GM21526 (cell line): ENCODE data around the gene SEC63.
"Not testable (repeated sequence)": the region's sequence is repeated elsewhere in the genome, so short reads cannot be mapped to it uniquely, and the experiment has no call there.

ENCODE experiments used
- ATAC-seq: cut with Tn5 transposase; IDR thresholded peaks from one replicate; pipeline ENCODE4 v1.9.1; 2021; ENCODE audit warnings: moderate library complexity; ENCODE audit not compliant: unreplicated experiment, low FRiP score

SEC63 gene

DNA sequence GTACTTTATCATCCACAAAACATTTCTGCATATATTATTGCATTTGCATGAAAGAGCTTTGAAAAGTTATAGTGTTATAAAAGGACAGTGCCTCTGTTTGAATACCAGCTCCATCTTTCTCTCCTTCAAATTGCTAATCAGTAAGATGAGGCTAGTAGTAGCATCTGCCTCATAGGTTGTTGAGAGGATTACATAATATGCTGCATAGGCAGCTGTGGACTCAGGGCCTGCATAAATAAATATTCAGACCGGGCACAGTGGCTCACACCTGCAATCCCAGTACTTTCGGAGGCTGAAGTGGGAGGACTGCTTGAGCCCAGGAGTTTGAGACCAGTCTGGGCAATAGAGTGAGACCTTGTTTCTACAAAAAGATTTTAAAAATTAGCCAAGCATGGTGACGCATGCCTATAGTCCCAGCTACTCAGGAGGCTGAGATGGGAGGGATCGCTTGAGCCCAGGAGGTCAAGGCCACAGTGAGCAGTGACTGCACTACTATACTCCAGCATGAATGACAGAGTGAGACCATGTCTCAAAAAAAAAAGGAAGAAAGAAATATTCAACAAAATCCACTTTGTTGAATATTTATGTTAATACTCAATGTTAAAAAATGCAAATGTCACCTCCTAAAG lies 18.3 kb upstream of the SEC63 start:
- no peak for ATAC-seq

DNA sequence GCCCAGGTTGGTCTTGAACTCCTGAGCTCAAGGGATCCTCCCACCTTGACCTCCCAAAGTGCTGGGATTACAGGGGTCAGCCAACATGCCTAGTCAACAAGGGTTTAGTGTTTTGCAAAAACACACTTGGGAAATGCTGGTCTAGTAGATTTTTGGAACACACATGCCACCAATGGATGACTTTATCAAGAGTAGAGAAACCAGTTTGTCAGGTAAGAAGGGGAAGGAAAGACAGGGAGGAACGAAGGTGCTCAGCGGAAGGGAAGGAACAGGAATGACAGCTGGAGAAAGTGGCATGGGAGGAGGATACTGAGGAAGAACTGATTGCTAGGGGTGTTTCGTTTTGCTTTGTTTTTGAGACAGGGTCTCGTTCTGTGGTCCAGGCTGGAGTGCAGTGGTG lies 15.6 kb upstream of the SEC63 start:
- no peak for ATAC-seq

DNA sequence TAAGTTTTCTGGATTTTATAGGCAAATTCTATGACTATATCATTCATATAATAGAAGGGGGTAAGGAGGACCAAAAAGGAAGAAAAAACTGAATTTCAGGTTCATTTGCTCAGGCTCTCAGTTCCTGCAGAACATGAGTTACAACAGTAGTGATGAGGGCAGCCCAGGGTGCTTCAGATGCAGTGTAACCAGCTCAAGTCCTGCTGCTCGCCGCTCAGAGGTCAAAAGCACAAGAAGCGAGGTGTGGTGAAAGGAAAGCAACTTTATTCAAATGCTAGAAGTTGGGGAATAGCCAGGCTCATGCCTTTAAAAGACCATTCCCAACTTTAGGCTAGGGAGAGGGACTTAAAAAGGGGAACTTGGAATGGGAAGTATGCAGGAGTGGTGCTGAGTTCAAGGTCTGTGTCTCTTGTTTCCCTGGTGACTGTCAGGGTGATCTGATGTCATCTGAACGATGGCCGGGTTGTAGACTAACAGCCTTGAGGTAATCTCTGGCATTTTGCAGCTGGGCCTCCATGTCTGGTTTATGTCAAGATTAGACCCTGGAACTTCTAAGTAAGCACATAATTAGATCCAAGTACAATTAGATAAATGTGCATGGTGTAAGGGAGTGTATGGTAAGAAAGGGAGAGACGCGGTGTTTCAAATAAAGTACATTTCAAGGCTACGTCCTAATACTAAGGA lies 14.5 kb upstream of the SEC63 start:
- ATAC-seq, result no peak

DNA sequence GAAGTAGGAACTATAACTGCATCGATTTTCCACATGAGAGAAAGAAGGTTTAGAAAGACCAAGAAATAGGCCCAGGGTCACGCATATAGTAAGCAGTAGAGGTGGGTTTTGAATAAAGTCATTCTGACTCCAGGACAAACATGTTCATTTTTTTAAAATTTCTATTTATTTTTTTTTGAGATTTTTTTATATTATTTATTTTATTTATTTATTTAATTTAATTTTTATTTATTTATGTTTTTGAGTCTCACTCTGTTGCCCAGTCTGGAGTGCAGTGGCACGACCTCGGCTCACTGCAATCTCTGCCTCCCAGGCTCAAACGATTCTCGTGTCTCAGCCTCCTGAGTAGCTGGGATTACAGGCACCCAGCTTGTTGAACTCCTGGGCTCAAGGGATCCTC lies 13.2 kb upstream of the SEC63 start:
- no peak for ATAC-seq

DNA sequence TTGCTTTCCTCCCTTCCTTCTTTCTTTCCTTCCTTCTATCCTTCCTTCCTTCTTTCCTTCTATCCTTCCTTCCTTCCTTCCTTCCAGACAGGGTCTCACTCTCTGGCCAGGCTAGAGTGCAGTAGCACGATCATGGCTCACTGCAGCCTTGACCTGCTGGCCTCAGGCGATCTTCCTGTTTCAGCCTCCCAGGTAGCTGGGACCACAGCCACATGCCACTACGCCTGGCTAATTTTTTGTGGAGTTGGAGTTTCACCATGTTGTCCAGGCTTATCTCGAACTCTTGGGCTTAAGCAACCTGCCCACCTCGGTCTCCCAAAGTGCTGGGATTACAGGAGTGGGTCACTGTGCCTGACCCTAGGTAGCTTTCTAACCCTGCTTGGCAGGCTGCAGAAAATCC lies 12.2 kb upstream of the SEC63 start:
- no peak for ATAC-seq

DNA sequence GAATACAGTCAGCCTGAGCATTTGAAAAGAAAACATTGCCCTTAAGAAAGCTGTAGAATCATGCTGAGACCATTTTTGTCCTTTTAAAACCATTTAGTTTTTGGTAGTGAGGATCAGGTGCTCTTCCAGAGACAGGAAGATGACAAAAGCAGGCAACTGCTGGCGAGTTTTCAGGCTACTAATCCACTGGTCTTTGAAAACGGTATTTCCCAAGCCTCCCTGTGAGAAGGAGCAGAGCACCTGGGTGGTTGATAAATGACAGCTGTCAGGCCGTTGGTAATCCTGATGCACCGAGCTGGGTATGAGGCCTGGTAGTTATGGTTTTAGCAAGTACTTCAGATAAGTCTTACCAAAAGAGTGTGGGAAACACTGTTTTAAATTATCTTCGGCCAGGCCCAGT lies 10.1 kb upstream of the SEC63 start:
- no peak for ATAC-seq

DNA sequence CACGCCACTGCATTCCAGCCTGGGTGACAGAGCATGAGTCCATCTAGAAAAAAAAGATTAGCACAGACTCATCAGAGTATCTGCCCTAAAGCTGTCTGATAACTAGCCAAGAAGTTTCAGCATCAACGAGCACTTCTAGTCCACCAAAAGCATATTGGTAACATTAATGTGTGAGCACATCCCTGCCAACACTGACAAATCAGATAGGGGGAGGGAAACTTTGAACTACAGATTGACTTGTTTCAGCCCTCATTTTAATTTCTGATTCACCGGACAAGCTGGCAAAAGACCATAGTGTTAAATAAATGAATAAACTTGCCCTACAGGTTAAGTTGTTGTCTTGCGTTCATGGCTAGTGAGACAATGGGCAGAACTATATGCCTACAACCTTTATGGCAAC lies 7.7 kb upstream of the SEC63 start:
- no peak for ATAC-seq

DNA sequence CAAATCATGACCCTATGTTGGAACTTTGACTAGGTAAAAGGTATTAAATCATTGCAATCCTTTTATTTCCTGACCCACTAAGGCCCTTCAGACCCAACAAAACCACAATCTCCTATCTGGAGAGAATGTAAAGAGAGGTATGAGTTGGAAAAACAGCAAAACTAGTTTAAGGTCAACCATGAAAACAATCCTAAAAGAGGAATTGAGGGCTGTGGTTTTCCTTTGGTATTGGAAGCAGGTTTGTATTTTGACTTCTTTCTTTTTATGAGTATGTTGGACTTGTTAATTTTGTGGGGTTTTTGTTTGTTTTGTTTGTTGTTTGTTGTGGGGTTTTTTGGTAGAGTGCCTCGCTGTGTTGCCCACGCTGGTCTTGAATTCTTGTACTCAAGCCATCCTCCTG lies 4.7 kb upstream of the SEC63 start:
- ATAC-seq, result no peak

DNA sequence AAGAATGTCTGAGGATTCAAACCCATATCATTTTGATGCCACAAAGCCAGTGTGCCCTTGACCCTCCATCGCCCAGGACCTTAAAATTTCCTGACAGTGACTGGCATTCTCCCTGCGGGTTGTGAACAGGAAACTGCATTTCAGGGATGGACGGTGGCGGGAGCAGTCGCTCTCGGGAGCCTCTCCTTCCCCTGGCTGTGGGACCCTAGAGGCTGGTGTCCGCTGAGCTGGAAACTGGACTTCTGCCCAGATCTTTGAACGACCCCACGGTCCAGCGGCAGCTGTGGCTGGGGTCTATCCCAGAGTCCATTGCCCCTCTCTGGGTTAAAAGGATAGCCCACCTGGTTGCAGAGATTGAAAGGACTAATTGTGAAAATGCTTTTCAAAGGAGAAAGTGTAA lies 1.4 kb upstream of the SEC63 start:
- no peak for ATAC-seq

DNA sequence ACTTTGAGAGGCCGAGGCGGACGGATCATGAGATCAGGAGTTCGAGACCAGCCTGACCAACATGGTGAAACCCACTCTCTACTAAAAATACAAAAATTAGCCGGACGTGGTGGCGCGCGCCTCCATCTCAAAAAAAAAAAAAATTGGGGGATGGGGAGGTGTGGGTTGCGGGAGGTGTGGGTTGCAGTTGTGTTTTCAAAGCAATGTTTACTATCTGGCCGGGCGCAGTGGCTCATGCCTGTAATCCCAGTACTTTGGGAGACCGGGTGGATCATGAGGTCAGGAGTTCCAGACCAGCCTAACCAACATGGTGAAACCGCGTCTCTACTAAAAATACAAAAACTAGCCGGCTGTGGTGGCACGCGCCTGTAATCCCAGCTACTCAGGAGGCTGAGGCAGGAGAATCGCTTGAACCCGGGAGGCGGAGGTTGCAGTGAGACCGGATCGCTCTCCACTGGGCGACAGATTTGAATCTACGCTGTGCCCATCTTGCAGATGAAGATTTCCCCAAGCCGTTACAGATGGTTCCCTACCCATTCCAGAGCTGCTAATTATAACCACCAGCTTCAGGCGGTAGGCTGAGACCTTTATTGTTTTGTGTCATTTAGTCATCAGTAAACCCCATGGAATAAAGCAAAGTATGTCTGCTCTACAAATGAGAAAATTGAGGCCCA lies 818 bp upstream of the SEC63 start:
- ATAC-seq, result not testable (repeated sequence)

DNA sequence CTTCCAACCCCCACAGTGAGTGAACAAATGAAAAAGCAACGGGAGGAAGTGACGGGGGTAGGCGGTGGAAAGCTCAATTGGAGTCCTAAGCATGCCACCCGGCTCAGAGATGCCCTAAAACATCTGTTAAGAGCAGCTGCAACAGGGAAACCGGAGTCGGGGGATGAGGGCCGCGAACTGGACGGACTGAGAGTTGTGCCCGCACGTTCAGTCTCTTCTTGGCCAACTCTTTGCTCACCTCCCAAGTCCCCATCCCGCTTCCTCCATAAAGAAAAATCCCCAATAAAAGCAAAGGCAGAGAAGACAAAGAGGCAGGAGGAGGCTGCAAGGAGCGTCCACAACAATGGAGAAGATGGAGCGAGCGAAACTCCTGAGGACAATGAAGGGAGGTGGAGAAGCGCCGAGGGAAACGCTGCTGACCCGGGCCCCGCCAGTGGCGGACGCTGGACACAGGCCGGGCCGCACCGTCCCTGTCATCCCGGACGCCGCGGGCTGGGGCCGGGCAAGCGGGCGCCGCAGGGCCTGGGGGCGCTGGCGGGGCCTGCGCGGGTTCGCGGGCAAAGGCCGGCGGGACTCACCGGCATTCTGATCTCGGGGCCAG lies 600 bp downstream of the SEC63 start:
- peak; percentile 37 for ATAC-seq

DNA sequence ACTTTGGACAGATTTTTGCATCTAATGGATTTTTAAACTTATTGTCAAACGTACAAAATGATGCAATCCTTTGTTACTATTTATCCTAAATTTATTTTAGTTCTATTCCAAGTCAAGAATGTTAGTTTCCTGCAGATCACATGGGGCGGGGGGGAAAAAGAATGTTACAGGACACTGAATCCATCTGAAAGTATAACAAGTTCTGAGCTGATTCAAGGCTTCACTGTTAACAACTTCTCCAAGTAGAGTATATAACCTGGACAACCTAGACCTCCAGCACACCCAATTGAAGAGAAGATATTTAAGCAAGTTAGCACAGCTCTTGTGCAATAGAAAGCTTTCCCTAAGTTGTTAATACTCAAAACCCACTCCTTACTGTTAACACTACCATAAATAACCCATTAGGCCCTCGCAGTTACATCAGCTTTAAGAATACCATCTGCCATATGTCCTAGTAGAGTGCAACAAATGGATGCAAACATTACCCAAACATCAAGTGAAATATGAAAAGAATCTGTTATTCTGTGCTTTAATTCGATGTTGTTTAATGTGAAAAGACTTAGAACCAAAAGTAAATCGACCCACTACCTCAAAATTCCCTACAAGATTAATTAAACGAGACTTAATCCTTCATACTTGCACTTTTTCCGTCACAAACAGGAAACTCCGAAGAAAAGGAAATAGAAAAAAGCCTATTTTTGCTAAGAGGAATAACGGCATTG lies 1.3 kb downstream of the SEC63 start:
- no peak for ATAC-seq

DNA sequence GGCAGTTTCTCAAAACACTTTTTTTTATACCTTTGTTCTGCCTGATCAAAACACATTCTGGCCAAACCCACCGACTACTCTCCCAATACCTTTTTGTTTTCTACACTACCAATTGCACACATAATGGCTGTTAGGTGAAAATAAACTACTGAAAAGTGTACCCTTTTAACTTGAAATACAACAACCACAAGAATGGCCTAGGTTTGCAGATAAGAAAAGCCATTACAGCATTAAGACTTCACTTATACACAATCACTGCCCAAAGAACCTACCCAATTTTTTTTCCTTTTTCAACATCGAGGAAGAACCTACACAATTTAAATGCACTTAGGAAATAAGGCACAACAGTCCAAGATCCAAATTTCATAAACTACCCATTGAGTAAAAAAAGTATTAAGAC lies 1.8 kb downstream of the SEC63 start:
- ATAC-seq, result no peak

DNA sequence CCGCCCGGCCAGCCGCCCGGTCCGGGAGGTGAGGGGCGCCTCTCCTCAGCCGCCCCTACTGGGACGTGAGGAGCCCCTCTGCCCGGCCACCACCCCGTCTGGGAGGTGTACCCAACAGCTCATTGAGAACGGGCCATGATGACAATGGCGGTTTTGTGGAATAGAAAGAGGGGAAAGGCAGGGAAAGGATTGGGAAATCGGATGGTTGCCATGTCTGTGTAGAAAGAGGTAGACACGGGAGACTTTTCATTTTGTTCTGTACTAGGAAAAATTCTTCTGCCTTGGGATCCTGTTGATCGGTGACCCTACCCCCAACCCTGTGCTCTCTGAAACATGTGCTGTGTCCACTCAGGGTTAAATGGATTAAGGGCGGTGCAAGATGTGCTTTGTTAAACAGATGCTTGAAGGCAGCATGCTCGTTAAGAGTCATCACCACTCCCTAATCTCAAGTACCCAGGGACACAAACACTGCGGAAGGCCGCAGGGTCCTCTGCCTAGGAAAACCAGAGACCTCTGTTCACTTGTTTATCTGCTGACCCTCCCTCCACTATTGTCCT lies 4.1 kb downstream of the SEC63 start:
- ATAC-seq, result not testable (repeated sequence)

DNA sequence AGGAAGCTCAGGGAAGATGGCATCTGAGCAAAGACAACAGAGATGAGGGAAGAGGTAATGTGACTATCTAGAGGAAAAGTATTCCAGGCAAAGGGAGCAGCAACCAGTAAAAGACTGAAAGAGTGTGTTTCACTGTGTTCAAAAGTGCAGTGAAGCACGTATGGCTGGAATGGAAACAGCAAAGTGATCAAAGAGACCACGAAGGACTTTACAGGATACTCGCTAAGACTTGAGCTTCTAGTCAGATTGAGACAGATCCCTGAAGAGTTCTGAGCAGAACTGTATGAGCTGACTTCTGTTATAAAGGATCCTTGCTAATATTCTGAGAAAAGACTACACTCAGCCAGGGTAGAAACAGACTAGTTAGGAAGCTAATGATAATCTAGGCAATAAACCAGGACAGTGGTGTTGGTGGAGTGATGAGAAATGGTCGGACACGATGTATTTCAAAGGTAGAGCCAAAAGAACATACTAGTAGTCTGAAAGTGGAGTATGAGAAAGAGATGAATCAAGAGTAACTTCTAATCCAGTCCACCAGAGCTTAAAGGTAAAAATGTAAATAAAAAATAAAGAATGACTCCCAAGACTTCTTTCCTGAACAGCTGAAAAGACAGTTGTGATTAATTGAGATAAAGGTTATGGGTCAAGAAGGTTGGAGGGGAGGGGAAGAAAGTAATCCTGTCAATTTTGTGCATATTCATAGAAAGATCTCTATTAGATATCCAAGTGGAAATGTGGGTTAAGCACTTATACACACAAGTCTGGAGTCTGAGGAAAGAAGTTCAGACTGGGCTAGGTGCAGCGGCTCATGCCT lies 14.2 kb downstream of the SEC63 start:
- no peak for ATAC-seq

DNA sequence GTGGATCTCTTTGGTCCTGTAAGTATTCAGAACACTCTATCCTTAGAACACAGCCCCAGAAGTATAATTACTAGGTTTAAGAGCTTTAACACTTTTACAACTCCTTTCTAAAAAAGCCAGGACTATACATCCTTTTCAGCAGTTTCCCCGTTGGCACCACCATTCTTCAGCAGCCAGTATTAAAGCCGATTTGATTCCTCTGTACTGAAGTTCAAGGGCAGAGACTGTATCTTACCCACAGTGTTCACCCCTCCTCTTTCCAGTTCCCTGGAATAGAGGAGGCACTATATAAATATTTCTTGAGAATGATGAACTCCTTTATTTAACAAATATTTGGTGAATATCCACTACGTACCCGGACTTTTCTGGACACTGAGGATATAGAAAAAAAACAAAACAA lies 15.9 kb downstream of the SEC63 start:
- ATAC-seq, result no peak

DNA sequence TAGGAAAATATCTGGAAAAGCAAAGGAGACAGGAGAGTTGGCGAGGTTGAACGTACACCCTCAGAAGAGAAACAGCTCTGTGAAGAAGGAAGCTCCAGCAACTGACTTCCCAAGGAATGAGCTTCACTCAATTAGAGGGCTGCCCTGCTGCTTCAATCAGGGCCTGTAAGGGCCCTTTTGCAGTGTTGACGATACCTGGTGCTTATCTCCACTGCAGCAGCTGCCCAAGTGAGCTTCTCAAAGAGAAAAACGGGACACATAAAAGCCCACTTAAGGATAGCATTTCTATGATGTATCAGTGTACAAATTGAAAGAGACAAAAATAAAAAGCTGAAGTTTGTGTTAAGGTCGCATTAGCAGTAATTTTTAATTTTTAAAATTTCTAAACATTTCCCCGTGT lies 16.4 kb downstream of the SEC63 start:
- ATAC-seq, result no peak

DNA sequence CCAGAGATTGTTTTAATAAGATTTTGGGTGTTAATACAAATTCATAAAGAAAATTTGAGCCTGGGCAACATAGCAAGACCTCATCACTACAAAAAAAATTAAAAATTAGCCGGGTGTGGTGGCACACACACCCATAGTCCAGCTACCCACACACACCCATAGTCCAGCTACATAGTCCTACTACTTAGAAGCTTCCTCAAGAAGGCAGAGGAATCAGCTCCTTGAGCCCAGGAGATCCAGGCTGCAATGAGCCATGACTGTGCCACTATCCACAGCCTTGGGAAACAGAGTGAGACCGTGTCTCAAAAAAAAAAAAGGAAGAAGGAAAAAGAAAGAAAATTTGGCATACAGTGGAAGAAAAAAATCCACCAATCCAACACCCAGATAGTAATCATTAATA lies 16.8 kb downstream of the SEC63 start:
- no peak for ATAC-seq

DNA sequence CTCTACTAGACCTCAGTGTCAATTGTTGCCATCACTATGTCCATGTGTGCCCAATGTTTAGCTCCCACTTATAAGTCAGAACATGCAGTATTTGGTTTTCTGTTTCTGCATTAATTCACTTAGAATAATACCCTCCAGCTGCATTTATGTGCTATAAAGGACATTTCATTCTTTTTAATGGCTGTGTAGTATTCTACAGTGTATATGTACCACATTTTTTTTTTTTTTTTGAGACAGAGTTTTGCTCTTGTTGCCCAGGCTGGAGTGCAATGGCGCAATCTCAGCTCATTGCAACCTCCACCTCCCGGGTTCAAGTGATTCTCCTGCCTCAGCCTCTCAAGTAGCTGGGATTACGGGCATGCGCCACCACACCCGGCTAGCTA lies 21.1 kb downstream of the SEC63 start:
- not testable (repeated sequence) for ATAC-seq
